Activated CD4-positive, alpha-beta T cell treated with anti-CD3 and anti-CD28 coated beads for 1 hour (primary cell): Measurements from ENCODE around the gene MGMT.

ENCODE experiments used
- DNase-seq: peaks from one replicate; pipeline ENCODE4 v3.0.0-alpha.2; 2020

MGMT gene

GRCh38 chr10:129784291-129784690 is 317.2 kb downstream of the MGMT start:
- DNase-seq: no peak

- no peak for DNase-seq
Observed at GRCh38 chr10:129784891-129785290, 317.9 kb downstream of the MGMT start.

- DNase-seq: no peak
Observed at GRCh38 chr10:129785536-129785981, 318.5 kb downstream of the MGMT start.

- DNase-seq: no peak
Observed at GRCh38 chr10:129786216-129786615, 319.2 kb downstream of the MGMT start.

GRCh38 chr10:129787557-129787956 is 320.5 kb downstream of the MGMT start:
- no peak for DNase-seq

GRCh38 chr10:129788215-129788614 is 321.2 kb downstream of the MGMT start:
- DNase-seq: no peak

GRCh38 chr10:129790715-129791446 is 323.8 kb downstream of the MGMT start:
- DNase-seq: no peak

GRCh38 chr10:129792141-129792540 is 325.1 kb downstream of the MGMT start:
- DNase-seq: no peak

GRCh38 chr10:129792864-129793263 is 325.8 kb downstream of the MGMT start:
- no peak for DNase-seq

- no peak for DNase-seq
Observed at GRCh38 chr10:129793479-129793878, 326.4 kb downstream of the MGMT start.

- no peak for DNase-seq
Observed at GRCh38 chr10:129793996-129794395, 327.0 kb downstream of the MGMT start.

- DNase-seq: no peak
Observed at GRCh38 chr10:129796710-129797420, 329.8 kb downstream of the MGMT start.

GRCh38 chr10:129799942-129800341 is 332.9 kb downstream of the MGMT start:
- no peak for DNase-seq

- DNase-seq: no peak
Observed at GRCh38 chr10:129800796-129801340, 333.8 kb downstream of the MGMT start.

- no peak for DNase-seq
Observed at GRCh38 chr10:129807211-129807610, 340.2 kb downstream of the MGMT start.

- no peak for DNase-seq
Observed at GRCh38 chr10:129808092-129808983, 341.3 kb downstream of the MGMT start.

GRCh38 chr10:129809431-129809830 is 342.4 kb downstream of the MGMT start:
- DNase-seq: no peak

- DNase-seq: no peak
Observed at GRCh38 chr10:129809841-129810240, 342.8 kb downstream of the MGMT start.

- DNase-seq: no peak
Observed at GRCh38 chr10:129811208-129811607, 344.2 kb downstream of the MGMT start.

GRCh38 chr10:129812398-129812797 is 345.4 kb downstream of the MGMT start:
- no peak for DNase-seq

GRCh38 chr10:129814681-129815646 is 347.9 kb downstream of the MGMT start:
- no peak for DNase-seq
